OCI-LY3 (cell line): ENCODE data around the gene SUMO4.

Source experiments
- EZH2phosphoT487 ChIP-seq: fragments of 200-600 bp; shearing (Covaris generic); IDR thresholded peaks from 2 replicates; pipeline ENCODE4 v1.6.1; 2018; ENCODE audit warnings: antibody characterized with exemption, mixed run types, low read depth
- TF ChIP-seq, protein P1 (sequence below): fragments of 200-600, 300-600 bp; sonication (generic); IDR thresholded peaks from 2 replicates; pipeline ENCODE4 v1.5.1; 2014; ENCODE audit warnings: antibody characterized with exemption, low read length, low read depth

- no peak for TF ChIP-seq EZH2phosphoT487
- TF ChIP-seq, protein P1, sequence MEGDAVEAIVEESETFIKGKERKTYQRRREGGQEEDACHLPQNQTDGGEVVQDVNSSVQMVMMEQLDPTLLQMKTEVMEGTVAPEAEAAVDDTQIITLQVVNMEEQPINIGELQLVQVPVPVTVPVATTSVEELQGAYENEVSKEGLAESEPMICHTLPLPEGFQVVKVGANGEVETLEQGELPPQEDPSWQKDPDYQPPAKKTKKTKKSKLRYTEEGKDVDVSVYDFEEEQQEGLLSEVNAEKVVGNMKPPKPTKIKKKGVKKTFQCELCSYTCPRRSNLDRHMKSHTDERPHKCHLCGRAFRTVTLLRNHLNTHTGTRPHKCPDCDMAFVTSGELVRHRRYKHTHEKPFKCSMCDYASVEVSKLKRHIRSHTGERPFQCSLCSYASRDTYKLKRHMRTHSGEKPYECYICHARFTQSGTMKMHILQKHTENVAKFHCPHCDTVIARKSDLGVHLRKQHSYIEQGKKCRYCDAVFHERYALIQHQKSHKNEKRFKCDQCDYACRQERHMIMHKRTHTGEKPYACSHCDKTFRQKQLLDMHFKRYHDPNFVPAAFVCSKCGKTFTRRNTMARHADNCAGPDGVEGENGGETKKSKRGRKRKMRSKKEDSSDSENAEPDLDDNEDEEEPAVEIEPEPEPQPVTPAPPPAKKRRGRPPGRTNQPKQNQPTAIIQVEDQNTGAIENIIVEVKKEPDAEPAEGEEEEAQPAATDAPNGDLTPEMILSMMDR: no peak
These were observed 3.5 kb downstream of the SUMO4 start for GRCh38 chr6:149403534-149403933.
